NCI-H345 treated with DMSO at 0.1 percent for 48 hours (cell line): ENCODE measurements around the gene MBNL3.
A peak's percentile ranks its signal among the peaks of the same experiment; 100 is the strongest.

Experiments used
- DNase-seq: peaks from one replicate; lab custom pipeline; 2025; ENCODE audit not compliant: unreplicated experiment; lab: John Stamatoyannopoulos, UW

Gene MBNL3

DNA sequence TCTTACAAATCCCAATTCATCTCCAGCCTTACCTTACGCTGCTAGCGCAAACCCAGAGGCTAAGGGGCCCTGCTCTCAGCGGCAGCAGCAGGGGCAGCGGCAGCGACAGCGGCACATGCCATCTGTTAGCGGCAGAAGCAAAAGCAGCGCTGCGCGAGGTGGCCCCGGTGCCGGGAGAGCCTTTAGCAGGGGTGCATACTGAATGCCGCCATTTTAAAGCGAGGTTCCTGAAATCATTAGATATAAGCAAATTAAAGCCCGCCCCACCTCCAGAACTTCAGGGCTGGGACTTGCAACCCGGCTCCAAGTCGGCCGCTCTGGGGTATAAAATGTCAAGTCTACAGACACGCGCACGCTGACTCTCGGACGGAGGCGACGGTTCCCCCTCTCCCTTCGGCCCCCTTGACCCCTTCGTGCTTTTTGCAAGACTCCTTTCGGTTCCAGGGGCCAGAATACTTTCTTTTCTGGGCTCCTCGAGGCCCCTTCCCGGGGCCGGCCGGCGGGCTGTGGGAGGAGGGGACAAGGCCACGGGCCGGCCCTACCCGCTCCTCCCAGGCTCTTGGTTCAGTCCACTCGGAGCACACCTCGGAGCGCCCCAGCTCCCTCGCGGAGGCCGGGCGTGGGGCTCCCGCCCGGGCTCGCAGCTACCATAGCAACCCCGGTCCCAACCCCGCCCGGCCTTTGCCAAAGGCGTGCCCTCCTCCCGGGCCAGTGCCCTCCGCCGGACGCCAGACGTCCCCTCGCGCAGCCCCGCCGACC is at the start of gene MBNL3:
Gene MBNL3 (minus strand): TSS at position 220 of the 759 bp plus-strand sequence. CDS start 49,427 bp downstream, outside the sequence.
- DNase-seq, result peak; percentile 54

- no peak for DNase-seq
These were observed 44.6 kb upstream of the MBNL3 start for GRCh38 chrX:132533409-132533808.

GRCh38 chrX:132532913-132533312 is 44.1 kb upstream of the MBNL3 start:
- no peak for DNase-seq

DNA sequence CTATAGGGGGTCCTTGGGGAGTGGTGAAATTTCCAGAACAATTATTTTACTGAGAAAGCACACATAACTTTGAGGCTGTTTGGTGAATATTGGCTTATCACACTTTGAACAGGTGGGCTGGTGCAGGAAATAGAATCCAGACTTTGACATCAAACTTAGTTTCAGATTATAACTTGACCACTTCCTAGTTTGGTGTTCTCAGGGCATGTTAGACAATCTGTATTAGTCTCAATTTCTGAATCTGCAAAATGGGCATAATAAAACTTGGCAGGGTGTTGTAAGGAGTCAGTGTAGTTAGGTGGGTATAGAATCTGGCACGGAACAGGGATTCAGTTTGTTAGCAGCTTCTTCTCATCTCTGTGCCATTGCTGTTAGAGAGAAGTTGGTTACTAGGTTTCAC is 43.3 kb upstream of the MBNL3 start:
- no peak for DNase-seq

DNA sequence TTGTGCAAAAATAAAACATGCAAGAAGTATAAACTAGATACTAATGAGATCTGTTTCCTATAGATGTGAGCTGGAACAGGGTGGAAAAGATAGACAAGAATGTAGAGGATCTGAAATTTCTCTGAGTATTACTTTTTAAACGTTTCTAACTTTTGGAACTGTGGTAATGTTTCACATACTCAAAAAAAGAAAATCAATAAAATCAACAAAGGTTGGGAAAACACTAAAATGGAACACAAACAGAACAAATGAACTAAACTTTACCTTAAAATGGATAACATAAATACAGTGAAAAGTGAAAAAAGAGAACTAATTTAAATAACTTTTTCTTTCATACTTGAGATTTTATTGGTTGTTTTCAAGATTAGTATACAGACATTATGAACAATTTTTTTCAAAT is 32.0 kb upstream of the MBNL3 start:
- no peak for DNase-seq

DNA sequence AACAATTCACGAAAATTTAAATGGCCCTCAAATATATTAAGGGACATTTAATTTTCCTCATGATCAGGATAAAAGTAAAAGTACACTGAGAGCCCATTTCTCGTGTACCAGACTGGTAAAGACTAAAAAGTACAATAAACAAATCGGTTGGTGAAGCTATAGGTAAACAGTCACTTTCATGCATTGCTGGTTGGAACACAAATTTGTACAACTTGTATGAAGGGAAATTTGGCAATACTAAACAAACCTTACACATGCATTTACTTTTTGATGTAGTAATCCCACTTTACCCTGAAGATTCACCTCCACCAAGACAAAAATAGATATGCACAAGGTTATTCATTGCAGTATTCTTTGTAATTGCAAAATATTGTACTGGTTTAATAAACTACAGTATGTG is 31.4 kb upstream of the MBNL3 start:
- no peak for DNase-seq

- DNase-seq, result no peak
These were observed 29.6 kb upstream of the MBNL3 start for GRCh38 chrX:132518401-132518800.

DNA sequence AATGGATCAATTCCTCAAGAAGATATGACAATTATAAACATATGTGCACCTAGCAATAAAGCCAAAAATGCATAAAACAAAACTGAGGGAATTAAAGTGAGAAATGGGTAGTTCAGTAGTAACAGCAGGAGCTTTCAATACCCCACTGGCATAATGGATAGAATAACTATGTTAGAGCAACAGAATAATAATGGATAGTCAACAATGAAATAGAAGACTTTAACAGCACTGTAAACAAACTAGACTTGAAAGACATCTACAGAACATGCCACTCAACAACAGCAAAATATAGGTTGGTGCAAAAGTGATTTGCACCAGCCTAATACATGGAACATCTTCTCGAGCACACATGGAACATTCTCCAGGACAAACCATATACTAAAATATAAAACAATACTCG is 20.0 kb upstream of the MBNL3 start:
- DNase-seq, result no peak

DNA sequence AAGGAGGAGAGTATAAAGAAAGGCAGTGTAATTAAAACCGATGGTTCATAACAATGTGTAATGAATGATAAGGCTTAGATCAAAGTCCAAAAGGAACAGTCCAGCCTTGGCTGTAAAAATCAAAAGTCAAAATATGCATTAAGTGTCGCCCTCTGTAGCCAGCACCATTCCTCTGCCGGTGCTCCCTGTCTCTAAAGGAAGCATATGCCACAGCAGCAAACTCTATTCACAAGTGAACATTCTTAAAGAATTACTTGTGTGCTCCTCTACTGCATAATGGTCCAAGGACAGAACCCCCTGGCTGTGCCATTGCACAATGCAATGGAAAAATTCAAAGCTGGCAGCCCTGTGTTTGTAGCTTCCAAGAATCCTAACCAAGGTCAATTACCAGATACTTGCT is 16.3 kb upstream of the MBNL3 start:
- no peak for DNase-seq

DNA sequence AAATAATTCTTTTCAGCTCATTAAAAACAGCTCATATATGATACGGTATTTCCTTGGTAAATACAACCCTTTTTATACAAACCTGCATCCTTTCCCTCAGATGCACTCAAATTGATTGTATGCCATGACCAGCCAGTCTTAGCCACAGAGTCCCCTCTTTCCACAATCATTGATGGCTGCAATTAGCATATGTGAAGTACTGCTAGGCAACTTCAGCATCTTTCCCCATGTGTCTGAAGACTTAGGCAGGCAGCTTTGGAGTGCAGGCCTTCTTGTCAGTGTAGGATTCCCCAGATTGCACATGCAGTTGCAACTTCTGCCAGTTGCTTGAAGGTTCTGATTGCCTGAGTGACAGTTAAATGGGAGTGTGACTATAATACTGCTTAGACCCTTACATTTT is 15.6 kb upstream of the MBNL3 start:
- no peak for DNase-seq

DNA sequence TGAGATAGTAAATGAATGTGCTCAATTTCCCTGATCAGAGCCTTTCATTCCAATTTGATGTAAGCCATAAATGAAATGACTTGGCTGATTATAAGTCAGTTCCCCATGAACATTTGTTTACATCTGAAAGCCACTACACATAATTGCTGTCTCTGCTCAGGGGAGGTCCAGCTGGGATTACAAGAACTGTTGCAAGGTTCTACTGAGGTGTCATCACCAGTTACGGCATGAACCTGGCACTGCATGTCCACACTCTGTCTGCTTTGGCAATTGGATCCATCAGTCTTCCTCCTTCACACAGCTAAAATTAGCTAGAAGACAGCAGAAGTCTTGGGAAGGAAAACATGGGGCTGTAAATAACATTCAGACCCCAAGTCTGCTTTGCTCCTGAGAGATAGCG is 12.8 kb upstream of the MBNL3 start:
- DNase-seq, result no peak

DNA sequence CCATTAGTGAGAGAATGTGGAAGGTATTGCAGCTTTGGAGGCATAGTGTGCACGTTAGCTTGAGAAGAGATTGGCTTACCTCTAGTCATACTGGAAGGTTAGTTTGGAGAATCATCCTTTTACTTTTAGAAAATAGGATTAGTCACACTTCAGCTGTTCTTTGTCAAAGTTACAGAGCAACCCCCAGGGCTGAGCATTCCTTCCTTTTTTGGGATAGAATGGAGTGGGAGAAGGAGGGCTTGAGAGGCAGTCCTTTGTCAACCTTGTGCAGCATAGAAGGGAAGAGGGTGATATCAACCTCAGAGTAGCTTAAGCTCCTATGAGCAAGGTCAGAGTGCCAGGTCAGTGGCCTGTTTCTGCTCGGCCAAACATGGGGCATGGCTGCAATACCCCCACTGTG is 8.6 kb upstream of the MBNL3 start:
- no peak for DNase-seq

GRCh38 chrX:132493095-132493494 is 4.3 kb upstream of the MBNL3 start:
- no peak for DNase-seq

DNA sequence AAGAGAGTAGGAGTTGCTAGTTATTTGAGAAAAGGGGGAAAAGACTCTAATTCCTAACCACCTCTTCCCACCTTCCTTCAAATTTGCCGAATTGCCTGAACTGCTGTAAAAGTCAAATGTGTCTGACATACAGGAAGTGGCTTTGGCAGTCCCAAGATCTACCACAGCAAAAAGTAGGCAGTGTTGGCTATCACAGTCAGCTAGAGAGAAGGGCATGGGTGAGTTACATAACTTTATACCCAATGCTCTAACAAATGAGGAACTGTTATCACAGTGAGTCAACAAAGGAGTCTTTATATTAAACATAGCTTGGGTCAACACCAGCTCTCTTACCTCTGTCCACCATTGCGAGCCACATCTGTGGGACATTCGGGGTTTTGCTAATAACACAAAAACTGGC is 2.4 kb upstream of the MBNL3 start:
- no peak for DNase-seq

DNA sequence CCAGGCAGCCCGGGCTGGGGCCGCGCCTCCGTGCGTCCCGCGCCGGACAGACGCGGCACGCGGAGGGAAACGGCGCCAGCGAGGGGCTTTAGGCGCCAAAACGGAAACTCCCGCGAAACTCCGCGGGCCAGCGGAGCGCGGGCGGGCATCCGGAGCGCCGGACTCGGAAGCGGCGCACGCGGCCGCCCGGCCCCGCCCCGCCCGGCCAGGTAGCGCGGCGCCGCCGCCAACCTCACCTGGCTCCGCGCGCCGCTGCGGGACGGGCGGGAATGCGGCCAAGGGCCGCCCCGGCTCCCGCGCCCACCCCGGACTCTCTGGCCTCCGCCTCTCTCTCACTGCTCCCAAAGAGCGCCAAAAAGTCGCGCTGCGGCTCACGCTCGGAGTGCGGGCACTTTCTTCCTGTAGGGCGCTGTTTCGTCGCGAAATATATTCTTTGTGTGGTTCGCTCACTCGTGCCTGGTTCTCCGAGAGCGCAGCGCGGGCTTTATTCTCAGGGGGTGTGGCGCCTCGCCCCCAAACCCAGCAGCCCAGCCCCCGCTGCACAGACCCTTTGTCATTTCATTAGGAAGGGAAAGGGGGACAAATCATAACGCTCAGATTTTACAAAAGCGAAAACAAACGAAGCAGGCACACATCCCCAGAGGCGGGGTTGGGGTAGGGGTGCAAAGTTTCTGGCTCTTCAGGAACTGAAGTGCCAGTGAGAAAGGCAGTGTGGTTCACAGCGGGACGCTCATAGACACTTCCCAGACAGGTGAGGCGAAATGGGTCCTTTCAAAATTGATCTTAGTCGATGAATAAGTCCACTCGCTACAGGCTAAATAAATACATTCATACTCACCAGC is 961 bp upstream of the MBNL3 start:
- DNase-seq, result peak; percentile 35

GRCh38 chrX:132488180-132488705 is 595 bp downstream of the MBNL3 start:
- no peak for DNase-seq

GRCh38 chrX:132486599-132487178 is 2.1 kb downstream of the MBNL3 start:
- no peak for DNase-seq

DNA sequence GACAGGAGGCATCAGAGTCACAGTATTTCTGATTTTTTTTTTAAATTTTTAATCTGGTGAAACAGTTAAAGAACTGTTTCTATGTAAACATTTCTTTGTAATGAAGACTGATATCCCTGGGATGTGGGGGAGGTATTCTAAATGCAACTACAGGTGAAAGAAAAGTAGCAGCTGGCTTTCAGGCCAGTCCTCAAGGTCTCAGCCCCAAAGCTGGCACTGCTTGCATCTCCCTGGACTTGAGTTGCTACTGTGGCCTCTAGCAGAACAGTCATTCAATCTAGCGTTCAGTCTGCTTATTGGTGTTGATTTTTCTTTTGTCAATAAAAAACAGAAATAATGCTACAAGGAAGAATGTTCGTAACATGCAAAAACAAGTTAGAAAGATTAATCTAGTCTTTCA is 4.9 kb downstream of the MBNL3 start:
- DNase-seq, result no peak

GRCh38 chrX:132483488-132483887 is 5.3 kb downstream of the MBNL3 start:
- DNase-seq, result peak; percentile 11

DNA sequence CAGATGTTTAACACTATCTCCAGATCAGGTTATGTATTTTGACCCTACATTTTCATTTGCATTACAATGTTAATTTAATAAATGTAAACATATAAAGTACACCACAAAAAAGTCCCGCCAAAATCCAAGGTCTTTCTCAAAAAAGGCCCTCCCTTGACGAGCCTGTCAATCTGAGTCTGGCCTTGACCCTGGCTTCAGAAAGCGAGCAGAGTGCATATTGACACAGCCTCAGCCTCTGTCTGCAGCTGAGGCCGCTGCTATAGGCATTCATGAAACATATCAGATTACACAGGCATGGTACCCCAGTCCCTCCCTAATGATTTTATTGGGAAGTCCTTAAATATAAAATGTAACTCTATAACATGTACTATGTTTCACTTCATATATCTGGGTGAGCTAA is 6.2 kb downstream of the MBNL3 start:
- DNase-seq, result no peak

- no peak for DNase-seq
These were observed 7.4 kb downstream of the MBNL3 start for GRCh38 chrX:132481449-132481848.
